SK-N-SH (cell line): Measurements from ENCODE around the gene PER3. TPM values are rescaled to one million over a fixed set of nuclear protein-coding genes. Genes with fewer than 3 reads are reported as not detected.

Experiments used
- CTCF ChIA-PET: fragments of 300-600, 350-600 bp; formaldehyde crosslinking; extraction: SDS; loops from one replicate; lab custom pipeline; 2021; lab: Yijun Ruan, JAX
- POLR2A ChIA-PET: fragments of 350-600 bp; sonication (Branson Sonifier 250); formaldehyde crosslinking; extraction: SDS; loops from one replicate; lab custom pipeline; 2020; ENCODE audit warnings: antibody characterized with exemption, inconsistent platforms; lab: Yijun Ruan, JAX
- DNase-seq: peaks from one replicate; pipeline ENCODE4 v3.0.0; 2012
- H2AFZ ChIP-seq: fragments of 200-600 bp; sonication (generic); 2 replicates; pipeline ENCODE4 v1.8.1; 2016; ENCODE audit warnings: antibody characterized with exemption, mild to moderate bottlenecking, low read depth
- H3F3A ChIP-seq: fragments of 200-600 bp; sonication (generic); replicated peaks from 2 replicates; pipeline ENCODE3; 2016; ENCODE audit warnings: antibody characterized with exemption, mild to moderate bottlenecking; ENCODE audit not compliant: insufficient read depth
- H3K27ac ChIP-seq, 2 experiments: fragments of 200-500 bp in 1 of 2; fragments of 200-600 bp in 1 of 2; sonication (Bioruptor generic) in 1 of 2; sonication (generic), shearing (Covaris generic) in 1 of 2; 2 replicates each; pipeline versions ENCODE4 v1.5.1 to v1.6.1; 2014 to 2016; ENCODE audit warnings: low read depth in 2 of 2, inconsistent platforms in 1 of 2, low read length in 1 of 2, mild to moderate bottlenecking in 1 of 2, mixed read lengths in 1 of 2
- H3K27me3 ChIP-seq: fragments of 200-600 bp; sonication (generic), shearing (Covaris generic); 2 replicates; pipeline ENCODE4 v1.6.1; 2016; ENCODE audit warnings: mixed run types; ENCODE audit not compliant: insufficient read depth
- H3K36me3 ChIP-seq, 2 experiments: fragments of 200-500 bp in 1 of 2; fragments of 200-600 bp in 1 of 2; sonication (Bioruptor generic) in 1 of 2; sonication (generic) in 1 of 2; replicated peaks in 1 of 2; 2 replicates each; pipeline versions ENCODE3 to v1.5.1; 2014 to 2016; ENCODE audit warnings: low read length in 1 of 2, mild to moderate bottlenecking in 1 of 2; ENCODE audit not compliant: insufficient read depth in 2 of 2, control insufficient read depth in 1 of 2
- H3K4me1 ChIP-seq, 2 experiments: fragments of 200-500 bp in 1 of 2; fragments of 200-600 bp in 1 of 2; sonication (Bioruptor generic) in 1 of 2; sonication (generic), shearing (Covaris generic) in 1 of 2; 2 replicates each; pipeline versions ENCODE4 v1.5.1 to v1.6.1; 2014 to 2016; ENCODE audit warnings: low read depth in 1 of 2, low read length in 1 of 2, mixed run types in 1 of 2; ENCODE audit not compliant: insufficient read depth in 2 of 2, control insufficient read depth in 1 of 2
- H3K4me2 ChIP-seq: fragments of 200-600 bp; sonication (generic), shearing (Covaris generic); 2 replicates; pipeline ENCODE4 v1.6.1; 2017; ENCODE audit warnings: mixed run types
- H3K4me3 ChIP-seq, 2 experiments: fragments of 200-500 bp in 1 of 2; fragments of 200-600 bp in 1 of 2; sonication (Bioruptor generic) in 1 of 2; sonication (generic), shearing (Covaris generic) in 1 of 2; 2 replicates each; pipeline versions ENCODE4 v1.5.1 to v1.8.1; 2014 to 2016; ENCODE audit warnings: low read depth in 2 of 2, inconsistent platforms in 1 of 2, low read length in 1 of 2, mild to moderate bottlenecking in 1 of 2, mixed read lengths in 1 of 2, moderate library complexity in 1 of 2
- H3K79me2 ChIP-seq: fragments of 200-600 bp; sonication (generic); 2 replicates; pipeline ENCODE4 v1.8.1; 2017; ENCODE audit warnings: mild to moderate bottlenecking; ENCODE audit not compliant: insufficient read depth
- H3K9ac ChIP-seq: fragments of 200-600 bp; sonication (generic); 2 replicates; pipeline ENCODE4 v1.6.1; 2017; ENCODE audit warnings: mixed run types
- H3K9me2 ChIP-seq: fragments of 200-600 bp; sonication (generic); 2 replicates; pipeline ENCODE4 v1.6.1; 2017; ENCODE audit warnings: mixed run types
- H3K9me3 ChIP-seq: fragments of 200-600 bp; sonication (generic); 2 replicates; pipeline ENCODE4 v1.6.1; 2017; ENCODE audit warnings: mixed run types, mild to moderate bottlenecking, moderate library complexity
- H4K20me1 ChIP-seq: fragments of 200-600 bp; sonication (generic); 2 replicates; pipeline ENCODE4 v1.6.1; 2017; ENCODE audit warnings: mild to moderate bottlenecking, mixed run types; ENCODE audit not compliant: insufficient read depth
- CTCF ChIP-seq: fragments of 200-600 bp; sonication (generic); IDR thresholded peaks from 2 replicates; pipeline ENCODE4 v1.6.1; 2017; ENCODE audit warnings: antibody characterized with exemption, mild to moderate bottlenecking, moderate library complexity
- FOXM1 ChIP-seq: IDR thresholded peaks from 2 replicates; pipeline ENCODE4 v1.4.0; 2012; ENCODE audit warnings: low read depth, mild to moderate bottlenecking
- GATA2 ChIP-seq: sonication (generic); formaldehyde crosslinking; IDR thresholded peaks from 2 replicates; pipeline ENCODE4 v1.5.0; 2020; ENCODE audit warnings: mild to moderate bottlenecking, missing genetic modification reagents
- JUND ChIP-seq: IDR thresholded peaks from 2 replicates; pipeline ENCODE4 v1.4.0; 2012
- MEF2A ChIP-seq: IDR thresholded peaks from 2 replicates; pipeline ENCODE4 v1.4.0; 2012; ENCODE audit warnings: low read depth, borderline replicate concordance
- NRF1 ChIP-seq: IDR thresholded peaks from 2 replicates; pipeline ENCODE4 v1.6.1; 2012; ENCODE audit warnings: low read depth, mild to moderate bottlenecking, low read length
- POLR2AphosphoS5 ChIP-seq: IDR thresholded peaks from 2 replicates; pipeline ENCODE4 v1.6.1; 2012; ENCODE audit warnings: low read depth, low read length
- RCOR1 ChIP-seq: fragments of 150-350 bp; IDR thresholded peaks from 2 replicates; pipeline ENCODE4 v1.6.1; 2017; ENCODE audit warnings: antibody characterized with exemption, low read length
- REST ChIP-seq: IDR thresholded peaks from 2 replicates; pipeline ENCODE4 v1.6.1; 2012; ENCODE audit warnings: mild to moderate bottlenecking, low read depth, low read length, moderate library complexity
- RXRA ChIP-seq: IDR thresholded peaks from 2 replicates; pipeline ENCODE4 v1.4.0; 2012; ENCODE audit warnings: low read depth, mild to moderate bottlenecking, borderline replicate concordance
- SIN3A ChIP-seq: IDR thresholded peaks from 2 replicates; pipeline ENCODE4 v1.6.1; 2012; ENCODE audit warnings: low read depth, mild to moderate bottlenecking, low read length, moderate library complexity, borderline replicate concordance
- SMC3 ChIP-seq: IDR thresholded peaks from 2 replicates; pipeline ENCODE4 v1.6.1; 2012; ENCODE audit warnings: low read depth, low read length, improper control_type of control experiment
- TAF1 ChIP-seq: IDR thresholded peaks from 2 replicates; pipeline ENCODE4 v1.6.1; 2012; ENCODE audit warnings: low read depth, mild to moderate bottlenecking, low read length, moderate library complexity, borderline replicate concordance
- YY1 ChIP-seq: IDR thresholded peaks from 2 replicates; pipeline ENCODE4 v1.4.0; 2012; ENCODE audit warnings: low read depth, mild to moderate bottlenecking
- WGBS: methylation state at CpG from one replicate; pipeline ENCODE4 v1.1.6; 2017; ENCODE audit warnings: low lambda C conversion rate; 5-methylcytosine and 5-hydroxymethylcytosine counted together
- polyA plus RNA-seq, 3 experiments: library from polyadenylated mRNA; depleted of rRNA; stranded (reverse); fragments of >200 nt; gene quantifications; 2 replicates each; pipeline ENCODE4 v1.2.3, GENCODE V29; 2012
- TF ChIP-seq, protein P1 (sequence below): IDR thresholded peaks from 2 replicates; pipeline ENCODE4 v1.4.0; 2012; ENCODE audit warnings: low read depth, borderline replicate concordance
- TF ChIP-seq, protein P2 (sequence below): IDR thresholded peaks from 2 replicates; pipeline ENCODE4 v1.4.0; 2012; ENCODE audit warnings: low read depth

Gene PER3
- polyA plus RNA-seq, 1 of the 3 experiments (the other 2 are of a cell fraction), result 6.0 TPM

DNA sequence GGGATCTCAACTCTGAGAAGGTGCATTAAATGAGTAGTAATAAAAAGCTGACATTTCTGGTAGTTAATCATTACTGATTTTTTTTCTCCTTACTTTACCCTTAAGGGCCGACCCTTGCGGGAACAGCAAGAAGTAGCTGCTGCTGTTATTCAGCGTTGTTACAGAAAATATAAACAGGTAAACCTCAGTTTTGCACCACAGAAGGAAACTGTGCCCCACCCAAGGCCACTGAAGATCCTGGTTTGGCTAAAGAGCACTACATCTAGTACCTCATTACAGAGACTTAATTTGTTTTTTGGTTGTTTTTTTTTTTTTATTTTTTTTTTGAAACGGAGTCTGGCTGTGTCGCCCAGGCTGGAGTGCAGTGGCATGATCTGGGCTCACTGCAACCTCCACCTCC lies 36.5 kb upstream of the PER3 start:
- H3K9me2 ChIP-seq, result no peaks in the 10 kb centered on the region
- H4K20me1 ChIP-seq, result no peaks in the 10 kb centered on the region
- ChIA-PET CTCF (interaction anchor here (1.3 to 20.9 kb wide), 3 partner anchors 32 to 74 kb away, joined by 3 to 739 read pairs (median 4); no protein-coding TSS in a partner anchor), POLR2A (interaction anchor here (0.9 kb wide), 1 partner anchor 42 kb away, joined by 3 read pairs; no protein-coding TSS in a partner anchor)
- H3K9me3 ChIP-seq, result no peaks in the 10 kb centered on the region
- no peaks in the 10 kb centered on the region for H3K79me2 ChIP-seq
- no peak overlapping the region for H3K4me2 ChIP-seq
- TF ChIP-seq NRF1 (no peak), RCOR1 (no peak), RXRA (no peak), SIN3A (no peak), YY1 (no peak)
- H3K4me1 ChIP-seq, result peaks cover 0 to 6% of the 10 kb centered on the region in 2 experiments; a peak in 2 of 4 replicates
- peaks cover 0 to 4% of the 10 kb centered on the region in 2 experiments for H3K36me3 ChIP-seq
- H3K27ac ChIP-seq, result no peak overlapping the region
- H3K4me3 ChIP-seq, result no peak overlapping the region
- no peaks in the 10 kb centered on the region for H3K27me3 ChIP-seq
- no peak for DNase-seq
- no peak overlapping the region for H3K9ac ChIP-seq
- 91% methylated on average over 5 of the region's 5 CpGs for WGBS
- H2AFZ ChIP-seq, result no peak overlapping the region
- no peaks in the 10 kb centered on the region for H3F3A ChIP-seq

DNA sequence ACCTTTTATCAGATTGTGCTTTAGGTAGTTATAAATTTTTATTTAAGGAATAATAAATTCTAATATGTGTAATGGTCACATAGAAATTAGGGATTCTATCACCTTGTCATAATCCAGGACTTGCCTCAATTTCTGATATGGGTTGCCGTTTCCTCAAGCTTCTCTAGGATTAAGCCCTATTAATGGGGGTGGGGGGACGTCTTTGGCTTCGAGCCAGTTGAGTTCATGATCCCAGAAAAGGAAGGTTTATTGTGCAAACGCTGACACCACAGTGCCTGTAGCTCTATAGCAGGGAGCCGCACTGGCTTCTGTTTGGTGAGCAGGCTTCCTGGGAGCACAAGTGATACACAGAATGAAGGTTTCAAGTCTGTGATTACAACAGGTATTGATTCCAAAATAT lies 35.0 kb upstream of the PER3 start:
- POLR2A ChIA-PET, result interaction anchor here (5.4 kb wide), 1 partner anchor 81 kb away, joined by 66 read pairs; no protein-coding TSS in a partner anchor
- H3K9ac ChIP-seq, result no peak overlapping the region

More for the DNA sequence above, 35.0 kb upstream of the PER3 start:
- WGBS, result 40% methylated on average over 5 of the region's 5 CpGs
- H3K4me1 ChIP-seq, result peaks cover 0 to 17% of the 10 kb centered on the region in 2 experiments; a peak in 2 of 4 replicates
- CTCF ChIA-PET, result interaction anchor here (1.1 to 20.9 kb wide), 4 partner anchors 33 to 76 kb away, joined by 3 to 739 read pairs (median 4); no protein-coding TSS in a partner anchor
- no peaks in the 10 kb centered on the region for H4K20me1 ChIP-seq
- H2AFZ ChIP-seq, result no peak overlapping the region
- H3K79me2 ChIP-seq, result no peaks in the 10 kb centered on the region
- no peak overlapping the region for H3K4me3 ChIP-seq
- TF ChIP-seq REST (no peak), POLR2AphosphoS5 (no peak), RXRA (no peak), NRF1 (no peak), TAF1 (no peak), SMC3 (no peak), GATA2 (no peak), CTCF (no peak), RCOR1 (no peak), FOXM1 (no peak), JUND (no peak), MEF2A (no peak)
- TF ChIP-seq, protein P1, sequence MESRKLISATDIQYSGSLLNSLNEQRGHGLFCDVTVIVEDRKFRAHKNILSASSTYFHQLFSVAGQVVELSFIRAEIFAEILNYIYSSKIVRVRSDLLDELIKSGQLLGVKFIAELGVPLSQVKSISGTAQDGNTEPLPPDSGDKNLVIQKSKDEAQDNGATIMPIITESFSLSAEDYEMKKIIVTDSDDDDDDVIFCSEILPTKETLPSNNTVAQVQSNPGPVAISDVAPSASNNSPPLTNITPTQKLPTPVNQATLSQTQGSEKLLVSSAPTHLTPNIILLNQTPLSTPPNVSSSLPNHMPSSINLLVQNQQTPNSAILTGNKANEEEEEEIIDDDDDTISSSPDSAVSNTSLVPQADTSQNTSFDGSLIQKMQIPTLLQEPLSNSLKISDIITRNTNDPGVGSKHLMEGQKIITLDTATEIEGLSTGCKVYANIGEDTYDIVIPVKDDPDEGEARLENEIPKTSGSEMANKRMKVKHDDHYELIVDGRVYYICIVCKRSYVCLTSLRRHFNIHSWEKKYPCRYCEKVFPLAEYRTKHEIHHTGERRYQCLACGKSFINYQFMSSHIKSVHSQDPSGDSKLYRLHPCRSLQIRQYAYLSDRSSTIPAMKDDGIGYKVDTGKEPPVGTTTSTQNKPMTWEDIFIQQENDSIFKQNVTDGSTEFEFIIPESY, result no peak
- TF ChIP-seq, protein P2, sequence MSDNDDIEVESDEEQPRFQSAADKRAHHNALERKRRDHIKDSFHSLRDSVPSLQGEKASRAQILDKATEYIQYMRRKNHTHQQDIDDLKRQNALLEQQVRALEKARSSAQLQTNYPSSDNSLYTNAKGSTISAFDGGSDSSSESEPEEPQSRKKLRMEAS, result no peak
- H3K27me3 ChIP-seq, result no peaks in the 10 kb centered on the region
- no peaks in the 10 kb centered on the region for H3K9me2 ChIP-seq
- no peak overlapping the region for H3K27ac ChIP-seq
- no peaks in the 10 kb centered on the region for H3K9me3 ChIP-seq
- peaks cover 0 to 5% of the 10 kb centered on the region in 2 experiments for H3K36me3 ChIP-seq
- H3K4me2 ChIP-seq, result no peak overlapping the region
- no peaks in the 10 kb centered on the region for H3F3A ChIP-seq
- no peak for DNase-seq
